Heart left ventricle (tissue), 13 donors: ENCODE results near the gene C16orf90.

Experiments
- POLR2A ChIP-seq, 2 donors: fragments of 450-650 bp; IDR thresholded peaks; one replicate each; pipeline ENCODE4 v1.6.1; 2017; ENCODE audit warnings: antibody characterized with exemption in 2 of 2, mild to moderate bottlenecking in 2 of 2, moderate library complexity in 2 of 2
- TF ChIP-seq, protein P1 (sequence below), 12 donors: fragments of 200-600 bp; sonication (generic) in 4 of 12; IDR thresholded peaks; one replicate each; pipeline versions ENCODE4 v1.5.0 to v1.8.0; 2018 to 2022; ENCODE audit warnings: antibody characterized with exemption in 12 of 12, mild to moderate bottlenecking in 5 of 12
- donor health status: ischemic (EF 13 %, LVEDD 7.1; RV severe dilation, severe dysfunction).
- donor health status: DM: no; HTN: yes; CAD: no.
- donor health status: DM: no; HTN: no; CAD: no.
- donor health status: ischemic (EF 25% LVEDD 6.9; RV normal size, moderate dysfunction).
- donor health status: ischemic (EF 25% LVEDD 5.7; RV mildly dilated, moderate dysfunction).
- donor health status: ischemic (EF 35%, LVEDD 5.7; RV mildly dilated, moderate dysfunction).
- donor health status: nonischemic (EF 11% LVEDD 7.7; RV severe dilation, severe dysfunction).
- donor health status: DM: yes; HTN: yes; CAD: no.
- donor health status: PGD.
- donor health status: ischemic (EF 29% LVEDD 5.4; RV normal size, mild dysfunction).
- donor health status: nonischemic (EF 23%, LVEDD 6.1; RV moderate dilation, normal function).

DNA sequence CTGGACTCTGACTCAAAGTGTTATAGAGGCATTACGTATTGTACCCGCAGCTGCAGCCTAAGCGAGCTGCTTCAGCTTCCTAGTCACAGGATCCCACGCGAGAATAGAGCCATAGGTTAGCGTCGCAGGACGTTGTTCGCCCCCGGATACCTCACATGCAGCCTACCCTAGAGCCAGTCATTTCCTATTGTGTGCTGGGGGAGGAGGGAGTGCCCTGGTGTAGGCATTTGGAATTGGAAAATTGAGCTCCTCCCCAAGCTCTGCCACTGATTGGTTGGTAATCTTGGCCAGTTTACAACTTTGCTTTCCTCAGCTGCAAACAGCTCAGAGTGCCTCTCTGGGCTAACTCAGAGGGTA lies 51.3 kb downstream of the C16orf90 start:
- TF ChIP-seq, protein P1, sequence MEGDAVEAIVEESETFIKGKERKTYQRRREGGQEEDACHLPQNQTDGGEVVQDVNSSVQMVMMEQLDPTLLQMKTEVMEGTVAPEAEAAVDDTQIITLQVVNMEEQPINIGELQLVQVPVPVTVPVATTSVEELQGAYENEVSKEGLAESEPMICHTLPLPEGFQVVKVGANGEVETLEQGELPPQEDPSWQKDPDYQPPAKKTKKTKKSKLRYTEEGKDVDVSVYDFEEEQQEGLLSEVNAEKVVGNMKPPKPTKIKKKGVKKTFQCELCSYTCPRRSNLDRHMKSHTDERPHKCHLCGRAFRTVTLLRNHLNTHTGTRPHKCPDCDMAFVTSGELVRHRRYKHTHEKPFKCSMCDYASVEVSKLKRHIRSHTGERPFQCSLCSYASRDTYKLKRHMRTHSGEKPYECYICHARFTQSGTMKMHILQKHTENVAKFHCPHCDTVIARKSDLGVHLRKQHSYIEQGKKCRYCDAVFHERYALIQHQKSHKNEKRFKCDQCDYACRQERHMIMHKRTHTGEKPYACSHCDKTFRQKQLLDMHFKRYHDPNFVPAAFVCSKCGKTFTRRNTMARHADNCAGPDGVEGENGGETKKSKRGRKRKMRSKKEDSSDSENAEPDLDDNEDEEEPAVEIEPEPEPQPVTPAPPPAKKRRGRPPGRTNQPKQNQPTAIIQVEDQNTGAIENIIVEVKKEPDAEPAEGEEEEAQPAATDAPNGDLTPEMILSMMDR (IDR thresholded peaks at IDR 0.05), result no peak
- TF ChIP-seq POLR2A (IDR thresholded peaks at IDR 0.05), result no peak
